ENCODE data around the gene PLA2G2F. TPM values are rescaled to one million over a fixed set of nuclear protein-coding genes. Genes with fewer than 3 reads are reported as not detected.

The PLA2G2F gene
- total and polyA plus RNA-seq, 2 of the 13 experiments (the other 11 are each of a cell fraction or from before 2014, with no cell fraction given) = not detected

- Histone ChIP-seq H3K4me3 (replicated peaks in 1 of 3; ENCODE audit: insufficient read depth in 1 of 3, low read depth in 2 of 3, low read length in 3 of 3) (no peak overlapping the region), H3K36me3 (replicated peaks in 1 of 2; ENCODE audit: control insufficient read depth in 1 of 2, insufficient read depth in 2 of 2, low read length in 2 of 2) (no peaks in the 10 kb centered on the region), H3K27me3 (ENCODE audit: control insufficient read depth in 1 of 2, insufficient read depth in 2 of 2, low read length in 2 of 2) (peaks cover 3 to 18% of the 10 kb centered on the region in 2 experiments; a peak in 3 of 5 replicates), H3K79me2 (ENCODE audit: insufficient read depth, low read length) (no peaks in the 10 kb centered on the region), H3K4me2 (ENCODE audit: low read depth, low read length) (no peak overlapping the region), H2AFZ (ENCODE audit: low read length) (no peak overlapping the region), H3K9me3 (ENCODE audit: low read length) (no peaks in the 10 kb centered on the region), H4K20me1 (ENCODE audit: insufficient read depth, low read length) (no peaks in the 10 kb centered on the region), H3K9ac (ENCODE audit: insufficient read depth, low read depth, low read length) (no peak overlapping the region), H3K27ac (ENCODE audit: extremely low read length, insufficient read depth, low read length) (no peak overlapping the region), H3K4me1 (ENCODE audit: insufficient read depth, low read length) (peaks cover 5% of the 10 kb centered on the region; the same call in 1 of the 2 replicates)
- CTCF ChIA-PET (ENCODE audit: low intra/inter-chr PET ratio, low total read pairs) = no interaction called here
- POLR2A ChIA-PET = no interaction called here
- TF ChIP-seq ZBTB4 (CRISPR knock-in tag; IDR thresholded peaks at IDR 0.05; ENCODE audit: borderline replicate concordance) (no peak), ZSCAN12 (CRISPR knock-in tag; IDR thresholded peaks at IDR 0.05) (no peak), KLF16 (CRISPR knock-in tag; IDR thresholded peaks at IDR 0.05) (no peak), PAX8 (CRISPR knock-in tag; IDR thresholded peaks at IDR 0.05; ENCODE audit: borderline replicate concordance) (no peak), MEIS1 (CRISPR knock-in tag; IDR thresholded peaks at IDR 0.05; ENCODE audit: borderline replicate concordance) (no peak), CCDC6 (CRISPR knock-in tag; IDR thresholded peaks at IDR 0.05) (no peak), PBX3 (CRISPR knock-in tag; IDR thresholded peaks at IDR 0.05; ENCODE audit: borderline replicate concordance) (no peak)
- TF ChIP-seq, protein P1, sequence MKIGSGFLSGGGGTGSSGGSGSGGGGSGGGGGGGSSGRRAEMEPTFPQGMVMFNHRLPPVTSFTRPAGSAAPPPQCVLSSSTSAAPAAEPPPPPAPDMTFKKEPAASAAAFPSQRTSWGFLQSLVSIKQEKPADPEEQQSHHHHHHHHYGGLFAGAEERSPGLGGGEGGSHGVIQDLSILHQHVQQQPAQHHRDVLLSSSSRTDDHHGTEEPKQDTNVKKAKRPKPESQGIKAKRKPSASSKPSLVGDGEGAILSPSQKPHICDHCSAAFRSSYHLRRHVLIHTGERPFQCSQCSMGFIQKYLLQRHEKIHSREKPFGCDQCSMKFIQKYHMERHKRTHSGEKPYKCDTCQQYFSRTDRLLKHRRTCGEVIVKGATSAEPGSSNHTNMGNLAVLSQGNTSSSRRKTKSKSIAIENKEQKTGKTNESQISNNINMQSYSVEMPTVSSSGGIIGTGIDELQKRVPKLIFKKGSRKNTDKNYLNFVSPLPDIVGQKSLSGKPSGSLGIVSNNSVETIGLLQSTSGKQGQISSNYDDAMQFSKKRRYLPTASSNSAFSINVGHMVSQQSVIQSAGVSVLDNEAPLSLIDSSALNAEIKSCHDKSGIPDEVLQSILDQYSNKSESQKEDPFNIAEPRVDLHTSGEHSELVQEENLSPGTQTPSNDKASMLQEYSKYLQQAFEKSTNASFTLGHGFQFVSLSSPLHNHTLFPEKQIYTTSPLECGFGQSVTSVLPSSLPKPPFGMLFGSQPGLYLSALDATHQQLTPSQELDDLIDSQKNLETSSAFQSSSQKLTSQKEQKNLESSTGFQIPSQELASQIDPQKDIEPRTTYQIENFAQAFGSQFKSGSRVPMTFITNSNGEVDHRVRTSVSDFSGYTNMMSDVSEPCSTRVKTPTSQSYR (CRISPR knock-in tag; IDR thresholded peaks at IDR 0.05; ENCODE audit: borderline replicate concordance) = no peak
- TF ChIP-seq, protein P2, sequence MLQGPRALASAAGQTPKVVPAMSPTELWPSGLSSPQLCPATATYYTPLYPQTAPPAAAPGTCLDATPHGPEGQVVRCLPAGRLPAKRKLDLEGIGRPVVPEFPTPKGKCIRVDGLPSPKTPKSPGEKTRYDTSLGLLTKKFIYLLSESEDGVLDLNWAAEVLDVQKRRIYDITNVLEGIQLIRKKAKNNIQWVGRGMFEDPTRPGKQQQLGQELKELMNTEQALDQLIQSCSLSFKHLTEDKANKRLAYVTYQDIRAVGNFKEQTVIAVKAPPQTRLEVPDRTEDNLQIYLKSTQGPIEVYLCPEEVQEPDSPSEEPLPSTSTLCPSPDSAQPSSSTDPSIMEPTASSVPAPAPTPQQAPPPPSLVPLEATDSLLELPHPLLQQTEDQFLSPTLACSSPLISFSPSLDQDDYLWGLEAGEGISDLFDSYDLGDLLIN (CRISPR knock-in tag; IDR thresholded peaks at IDR 0.05; ENCODE audit: borderline replicate concordance) = no peak
- WGBS (ENCODE audit: low lambda C conversion rate) = 35% methylated on average over 6 of the region's 6 CpGs
- ATAC-seq (no peak), DNase-seq (ENCODE audit: low spot score) (no peak), FAIRE-seq (no peak)
- no TSS peak for BruUV-seq (replicated peaks)
- in situ Hi-C loops (cut with HindIII; ENCODE audit: extremely low pct_ligation_motif_present, low pct_unique_long_range_greater_than_20kb) (loop anchor here (10.0 kb wide), 1 partner anchor 223 kb away; the partner anchor contains the start of gene PLA2G2A), intact Hi-C loops (cut with micrococcal nuclease; ENCODE audit: unreplicated experiment) (no loop called here)
Measured at GRCh38 chr1:20197329-20197791, 58.2 kb downstream of the PLA2G2F start.
